HG03045 (cell line): ENCODE measurements around the gene ITGB2.
"Not testable (repeated sequence)": the region's sequence is repeated elsewhere in the genome, so short reads cannot be mapped to it uniquely, and the experiment has no call there.

Source experiments
- ATAC-seq: cut with Tn5 transposase; IDR thresholded peaks from one replicate; pipeline ENCODE4 v1.9.1; 2021; ENCODE audit warnings: mild to moderate bottlenecking, moderate library complexity; ENCODE audit not compliant: unreplicated experiment

Gene ITGB2

GRCh38 chr21:44887126-44887806 lies 33.4 kb downstream of the ITGB2 start:
- ATAC-seq = no peak

- no peak for ATAC-seq
Measured at GRCh38 chr21:44886113-44887075, 34.3 kb downstream of the ITGB2 start.

GRCh38 chr21:44885615-44886014 lies 35.1 kb downstream of the ITGB2 start:
- no peak for ATAC-seq

- ATAC-seq = no peak
Measured at GRCh38 chr21:44884097-44884496, 36.6 kb downstream of the ITGB2 start.

- ATAC-seq = no peak
Measured at GRCh38 chr21:44883250-44883649, 37.4 kb downstream of the ITGB2 start.

- ATAC-seq = no peak
Measured at GRCh38 chr21:44881198-44881872, 39.4 kb downstream of the ITGB2 start.

GRCh38 chr21:44880405-44881197 lies 40.1 kb downstream of the ITGB2 start:
- ATAC-seq = no peak

GRCh38 chr21:44879238-44879637 lies 41.5 kb downstream of the ITGB2 start:
- not testable (repeated sequence) for ATAC-seq

- ATAC-seq = no peak
Measured at GRCh38 chr21:44878053-44878982, 42.4 kb downstream of the ITGB2 start.

- no peak for ATAC-seq
Measured at GRCh38 chr21:44876849-44877575, 43.7 kb downstream of the ITGB2 start.

GRCh38 chr21:44875316-44875700 lies 45.4 kb downstream of the ITGB2 start:
- no peak for ATAC-seq

GRCh38 chr21:44874497-44875315 lies 46.0 kb downstream of the ITGB2 start:
- ATAC-seq = peak; percentile 3

- ATAC-seq = peak; percentile 0
Measured at GRCh38 chr21:44874240-44874496, 46.5 kb downstream of the ITGB2 start.

GRCh38 chr21:44873356-44874239 lies 47.1 kb downstream of the ITGB2 start, which contains the start of gene PTTG1IP:
PTTG1IP (minus strand) TSS chr21:44873690; CDS start chr21:44873616, 74 bp downstream.
- peak; percentile 69 for ATAC-seq

GRCh38 chr21:44872649-44873355 lies 47.9 kb downstream of the ITGB2 start:
- ATAC-seq = no peak

- no peak for ATAC-seq
Measured at GRCh38 chr21:44872323-44872648, 48.4 kb downstream of the ITGB2 start.
